Sigmoid colon (tissue), 4 donors: ENCODE results near the gene NACC2.

Source experiments
- POLR2A ChIP-seq, 2 donors: fragments of 450-650 bp; IDR thresholded peaks; one replicate each; pipeline ENCODE4 v1.6.1; 2016; ENCODE audit warnings: antibody characterized with exemption in 2 of 2, mild to moderate bottlenecking in 2 of 2, moderate library complexity in 2 of 2
- POLR2AphosphoS5 ChIP-seq, 4 donors: sonication (generic); formaldehyde crosslinking; IDR thresholded peaks; one replicate each; pipeline ENCODE4 v1.6.1; 2017; ENCODE audit warnings: antibody characterized with exemption in 4 of 4
- TF ChIP-seq, protein P1 (sequence below), 4 experiments: fragments of 450-650 bp in 3 of 4; fragments of 200-600 bp in 1 of 4; IDR thresholded peaks; one replicate each; pipeline ENCODE4 v1.5.1; 2016 to 2019; ENCODE audit warnings: antibody characterized with exemption in 4 of 4, mild to moderate bottlenecking in 3 of 4, moderate library complexity in 2 of 4

- TF ChIP-seq, protein P1, sequence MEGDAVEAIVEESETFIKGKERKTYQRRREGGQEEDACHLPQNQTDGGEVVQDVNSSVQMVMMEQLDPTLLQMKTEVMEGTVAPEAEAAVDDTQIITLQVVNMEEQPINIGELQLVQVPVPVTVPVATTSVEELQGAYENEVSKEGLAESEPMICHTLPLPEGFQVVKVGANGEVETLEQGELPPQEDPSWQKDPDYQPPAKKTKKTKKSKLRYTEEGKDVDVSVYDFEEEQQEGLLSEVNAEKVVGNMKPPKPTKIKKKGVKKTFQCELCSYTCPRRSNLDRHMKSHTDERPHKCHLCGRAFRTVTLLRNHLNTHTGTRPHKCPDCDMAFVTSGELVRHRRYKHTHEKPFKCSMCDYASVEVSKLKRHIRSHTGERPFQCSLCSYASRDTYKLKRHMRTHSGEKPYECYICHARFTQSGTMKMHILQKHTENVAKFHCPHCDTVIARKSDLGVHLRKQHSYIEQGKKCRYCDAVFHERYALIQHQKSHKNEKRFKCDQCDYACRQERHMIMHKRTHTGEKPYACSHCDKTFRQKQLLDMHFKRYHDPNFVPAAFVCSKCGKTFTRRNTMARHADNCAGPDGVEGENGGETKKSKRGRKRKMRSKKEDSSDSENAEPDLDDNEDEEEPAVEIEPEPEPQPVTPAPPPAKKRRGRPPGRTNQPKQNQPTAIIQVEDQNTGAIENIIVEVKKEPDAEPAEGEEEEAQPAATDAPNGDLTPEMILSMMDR (IDR thresholded peaks at IDR 0.05): no peak
- TF ChIP-seq POLR2A (IDR thresholded peaks at IDR 0.05): no peak
- TF ChIP-seq POLR2AphosphoS5 (IDR thresholded peaks at IDR 0.05): no peak
Measured at GRCh38 chr9:136084063-136084944, 10.8 kb downstream of the NACC2 start.
